SIG-M5 treated with dmso at 0.1 percent for 504 hours (cell line): Measurements from ENCODE around the gene SGK2.
A peak's percentile ranks its signal among the peaks of the same experiment; 100 is the strongest.

Experiments used
- DNase-seq: peaks from one replicate; lab custom pipeline; 2025; ENCODE audit not compliant: unreplicated experiment; lab: John Stamatoyannopoulos, UW

The SGK2 gene

DNA sequence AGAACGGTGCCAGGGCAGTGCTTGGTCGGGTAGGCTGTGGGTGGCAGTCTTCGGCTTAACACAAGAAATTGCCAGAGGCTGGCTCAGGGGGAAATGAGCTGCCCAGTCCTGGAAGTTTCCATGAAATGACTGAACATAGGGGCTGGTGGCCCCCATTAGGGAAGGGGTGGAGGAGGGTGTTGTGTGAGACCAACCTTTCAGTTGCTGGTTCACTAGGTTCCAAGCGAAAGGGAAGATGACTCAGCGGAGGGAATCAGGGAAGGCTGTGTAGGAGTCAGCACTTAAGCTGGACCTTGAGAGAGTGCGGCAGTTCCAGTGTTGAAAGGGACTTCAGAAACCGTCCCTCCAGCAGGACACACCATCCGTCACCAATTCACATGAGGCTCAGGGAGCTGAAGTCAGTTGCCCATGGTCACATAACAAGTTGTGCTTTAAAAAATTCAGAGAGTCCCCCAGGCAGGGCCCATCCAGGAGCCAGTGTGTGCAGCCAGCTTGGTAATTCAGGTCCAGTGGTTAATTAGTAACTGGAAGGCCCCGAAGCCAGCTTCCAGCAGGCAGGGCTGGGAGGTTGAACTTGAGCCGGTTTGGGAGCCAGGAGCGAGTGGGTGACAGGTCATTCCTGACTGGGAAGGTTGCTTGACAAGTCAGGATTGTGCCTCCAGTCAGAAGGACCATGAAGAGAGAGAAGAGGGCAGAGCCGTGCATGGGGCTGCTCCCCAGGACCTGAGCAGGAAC is at the start of gene SGK2:
Gene SGK2, plus strand, starts transcription at position 616 of the 735 bp plus-strand sequence. CDS start 7,469 bp downstream, outside the sequence.
- no peak for DNase-seq

DNA sequence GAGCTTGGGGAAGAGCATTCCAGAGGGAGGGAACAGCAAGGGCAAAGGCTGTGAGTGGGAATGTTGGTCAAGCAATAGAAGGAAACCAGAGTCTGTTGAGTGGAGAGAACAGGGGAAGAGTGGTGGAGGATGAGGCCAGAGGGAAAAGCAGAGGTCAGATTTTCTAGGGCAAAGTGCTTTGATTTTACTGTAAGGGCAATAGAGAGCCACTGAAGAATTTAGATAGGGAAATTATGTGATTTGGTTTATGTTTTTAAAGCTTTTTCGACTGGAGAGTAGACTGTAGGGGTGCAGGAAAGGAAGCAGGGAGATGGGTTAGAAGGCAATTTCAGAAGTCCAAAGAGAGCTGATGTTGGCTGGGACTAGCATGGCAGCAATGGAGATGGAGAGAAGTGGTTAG is 46.9 kb upstream of the SGK2 start:
- no peak for DNase-seq

DNA sequence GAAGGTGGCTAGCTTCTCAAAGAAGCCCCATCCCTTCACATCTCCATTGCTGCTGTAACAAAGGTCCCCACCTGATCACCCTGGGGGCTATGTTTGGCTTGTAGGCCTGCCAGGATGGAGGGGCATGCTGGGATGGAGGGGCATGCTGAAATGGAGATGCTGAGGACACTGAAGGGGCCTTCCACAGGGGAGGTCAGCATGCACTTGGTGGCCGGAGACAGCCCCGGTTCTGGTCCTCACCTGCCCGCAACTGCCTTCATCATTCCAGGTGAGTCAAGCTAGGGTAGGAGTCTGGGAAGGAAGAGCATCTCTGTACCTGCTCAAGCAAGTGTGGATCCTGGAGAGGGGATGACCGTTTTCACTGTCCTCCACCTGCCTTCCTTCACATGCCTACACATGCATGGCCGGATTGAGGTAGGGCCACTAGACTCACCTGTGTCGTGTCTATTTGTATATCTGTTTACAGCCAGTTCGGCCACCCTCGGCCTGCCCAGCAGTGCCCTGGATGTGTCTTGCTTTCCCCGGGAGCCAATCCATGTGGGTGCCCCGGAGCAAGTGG is 45.4 kb upstream of the SGK2 start:
- DNase-seq, result no peak

DNA sequence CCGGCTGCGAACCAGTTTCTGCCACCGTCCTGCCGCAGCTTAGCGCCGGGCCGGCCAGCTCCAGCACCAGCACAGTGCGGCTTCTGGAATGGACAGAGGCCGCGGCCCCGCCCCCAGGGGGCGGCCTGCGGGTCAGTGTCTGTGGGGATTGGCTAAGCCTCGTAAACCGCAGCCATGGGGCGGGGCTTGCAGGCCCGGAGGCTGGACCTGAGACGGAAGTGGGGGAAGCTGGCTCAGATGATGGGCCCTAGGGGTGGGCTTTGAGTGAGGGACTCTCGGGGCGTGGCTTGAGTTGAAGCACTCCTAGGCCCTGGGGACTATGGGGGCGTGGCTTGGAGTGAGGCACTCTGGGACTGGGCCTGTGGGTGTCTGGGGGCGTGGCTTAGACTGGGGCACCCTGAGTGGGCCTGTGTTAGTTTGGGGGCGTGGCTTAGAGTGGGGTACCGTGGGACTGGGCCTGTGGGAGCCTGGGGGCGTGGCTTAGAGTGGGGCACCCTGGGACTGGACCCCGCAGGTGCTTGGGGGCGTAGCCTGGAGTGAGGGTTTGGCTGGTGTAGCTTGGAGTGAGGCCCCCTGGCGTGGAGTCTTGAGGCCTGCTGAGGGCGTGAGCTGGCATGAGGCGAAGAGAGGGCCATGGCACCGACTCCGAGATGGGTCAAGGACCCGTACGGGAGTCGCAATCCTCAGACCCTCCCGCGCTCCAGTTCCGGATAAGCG is 44.7 kb upstream of the SGK2 start:
- DNase-seq, result peak; percentile 95

DNA sequence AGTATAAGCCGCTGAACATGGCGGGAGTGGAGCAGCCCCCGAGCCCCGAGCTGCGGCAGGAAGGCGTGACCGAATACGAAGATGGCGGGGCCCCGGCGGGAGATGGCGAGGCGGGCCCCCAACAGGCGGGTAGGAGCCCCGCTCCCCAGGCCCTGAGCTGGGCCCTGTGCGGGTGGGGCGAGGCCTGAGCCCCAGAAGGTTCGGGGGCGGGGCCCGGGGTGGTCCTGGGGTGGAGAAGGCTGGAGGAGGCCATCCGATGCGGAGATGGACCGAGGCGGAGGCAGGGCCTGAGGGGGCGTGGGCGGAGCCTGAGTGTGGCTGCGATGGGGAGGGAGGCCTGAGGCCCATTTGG is 44.2 kb upstream of the SGK2 start:
- DNase-seq, result no peak

DNA sequence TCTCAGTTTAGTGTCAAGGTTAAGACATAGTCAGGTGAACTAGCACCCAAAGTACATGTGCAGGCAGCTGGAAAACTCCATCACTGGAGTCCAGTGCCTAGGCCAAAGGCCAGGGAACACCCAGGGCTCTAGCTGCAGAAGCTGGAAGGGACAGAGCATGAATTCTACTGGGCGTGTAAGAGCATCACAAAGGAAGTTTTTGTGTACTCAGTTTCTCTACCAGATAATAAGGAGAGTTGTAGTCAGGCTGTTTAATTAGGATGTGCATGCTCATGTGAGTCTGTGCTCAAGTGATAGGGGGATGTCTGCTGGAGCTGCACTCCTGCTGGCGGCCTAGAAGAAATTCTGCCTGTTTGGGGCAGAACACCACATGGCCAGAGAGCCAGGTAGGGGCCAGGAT is 43.2 kb upstream of the SGK2 start:
- DNase-seq, result no peak

DNA sequence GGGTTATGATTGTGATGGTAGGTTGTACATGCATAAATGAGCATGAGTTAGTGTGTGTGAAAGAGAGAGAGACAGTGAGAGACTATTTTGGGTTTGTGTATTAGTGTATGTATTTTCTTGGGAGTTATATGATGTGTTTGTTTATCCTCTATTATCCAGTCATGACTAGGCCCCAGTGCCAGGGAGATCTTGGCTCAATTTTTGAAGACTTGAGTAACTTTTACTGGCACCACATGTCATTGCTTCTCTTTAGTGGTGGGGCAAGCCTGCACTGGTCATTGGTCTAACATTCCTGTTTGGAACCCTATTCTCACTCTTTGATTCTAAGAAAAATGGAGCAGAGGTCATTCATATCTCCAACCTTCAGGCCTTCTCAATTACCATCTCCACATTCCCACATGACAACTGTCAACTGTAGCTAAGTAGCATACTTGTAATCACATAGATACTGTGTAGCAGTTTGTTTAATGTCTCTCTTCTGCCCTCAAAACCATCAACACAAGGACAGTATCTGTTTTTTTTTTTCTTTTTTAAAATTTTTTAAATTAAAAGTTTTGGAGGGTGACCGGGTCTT is 42.5 kb upstream of the SGK2 start:
- no peak for DNase-seq

DNA sequence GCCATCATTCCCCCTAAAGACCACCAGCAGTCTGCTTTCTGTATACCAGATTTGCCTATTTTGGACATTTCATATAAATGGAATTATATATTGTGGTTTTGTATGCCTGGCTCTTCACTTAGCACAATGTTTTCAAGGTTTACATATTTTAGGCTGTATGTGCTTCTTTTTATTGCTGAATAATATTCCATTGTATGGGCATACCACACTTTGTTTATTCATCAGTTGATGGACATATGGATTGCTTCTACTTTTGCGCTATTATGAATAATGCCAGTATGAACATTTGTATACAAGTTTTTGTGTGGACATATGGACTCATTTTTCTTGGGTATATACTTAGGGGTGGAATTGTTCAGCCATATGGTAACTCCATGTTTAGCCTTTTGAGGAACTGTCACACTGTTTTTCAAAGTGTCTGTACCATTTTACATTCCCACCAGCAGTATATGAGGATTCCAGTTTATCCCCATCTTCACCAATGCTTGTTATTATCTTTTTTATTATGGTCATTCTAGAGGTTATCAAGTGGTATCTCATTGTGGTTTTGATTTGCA is 38.7 kb upstream of the SGK2 start:
- no peak for DNase-seq

DNA sequence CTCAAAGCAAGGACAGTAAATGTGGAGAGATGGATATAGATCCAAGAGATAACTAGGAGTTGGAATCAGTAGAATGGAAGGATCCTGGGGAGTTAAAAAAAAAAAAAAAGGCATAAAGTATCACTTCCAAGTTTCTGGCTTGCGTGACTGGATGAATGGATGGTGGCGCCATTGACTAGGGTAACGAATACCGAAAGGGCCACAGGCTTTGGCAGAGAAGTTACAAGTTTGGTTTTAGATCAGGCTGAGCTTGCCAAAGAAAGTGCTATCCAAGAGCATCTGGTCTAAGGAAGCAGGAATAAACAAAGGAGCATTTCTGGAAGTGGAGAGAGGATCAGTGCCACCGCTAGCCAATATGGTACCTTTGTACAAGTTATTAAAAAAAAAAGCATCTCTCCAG is 33.8 kb upstream of the SGK2 start:
- no peak for DNase-seq

DNA sequence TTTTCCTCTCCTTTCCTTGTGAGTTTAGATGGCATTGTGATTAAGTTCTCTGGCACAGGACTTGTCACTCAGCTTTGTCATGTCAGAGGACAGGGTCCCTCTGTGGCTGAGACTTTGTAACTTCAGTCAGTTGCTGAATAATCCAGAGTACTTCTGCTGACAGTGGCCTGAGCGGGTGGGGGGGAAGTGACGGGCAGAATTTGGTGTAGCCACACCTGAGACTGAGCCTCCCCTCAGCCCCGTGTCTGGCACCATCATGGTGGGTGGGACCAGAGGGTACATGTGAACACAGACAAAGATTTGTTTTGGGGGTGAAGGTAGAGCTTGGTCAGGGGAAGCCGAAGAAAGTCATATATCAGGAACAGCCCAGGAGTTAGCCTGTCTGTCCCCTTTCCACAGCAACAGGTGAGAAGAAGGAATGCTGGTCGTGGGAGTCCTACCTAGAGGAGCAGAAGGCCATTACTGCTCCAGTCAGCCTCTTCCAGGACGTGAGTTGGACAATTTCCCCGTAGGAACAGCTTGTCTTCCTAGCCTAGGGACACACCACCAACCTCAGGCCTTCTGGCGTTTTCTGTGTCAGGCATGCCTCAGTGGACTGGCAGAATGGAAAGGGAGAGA is 30.5 kb upstream of the SGK2 start:
- DNase-seq, result no peak

DNA sequence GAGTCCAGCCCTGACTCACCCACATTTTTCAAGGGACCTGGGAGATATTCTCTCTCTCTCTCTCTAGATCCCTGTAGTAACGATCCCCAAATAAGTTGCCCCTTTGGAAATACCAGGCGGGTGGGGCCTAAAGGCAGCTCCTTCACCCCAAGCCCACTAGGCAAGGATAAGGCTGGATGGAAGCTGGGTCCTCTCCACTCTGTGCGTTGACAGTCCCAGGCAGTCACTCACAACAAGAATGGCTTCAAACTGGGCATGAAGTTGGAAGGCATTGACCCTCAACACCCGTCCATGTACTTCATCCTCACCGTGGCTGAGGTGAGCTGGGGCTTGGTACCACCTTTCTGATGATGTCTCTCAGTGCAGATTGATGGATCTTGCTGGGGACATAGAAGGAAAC is 29.8 kb upstream of the SGK2 start:
- no peak for DNase-seq

DNA sequence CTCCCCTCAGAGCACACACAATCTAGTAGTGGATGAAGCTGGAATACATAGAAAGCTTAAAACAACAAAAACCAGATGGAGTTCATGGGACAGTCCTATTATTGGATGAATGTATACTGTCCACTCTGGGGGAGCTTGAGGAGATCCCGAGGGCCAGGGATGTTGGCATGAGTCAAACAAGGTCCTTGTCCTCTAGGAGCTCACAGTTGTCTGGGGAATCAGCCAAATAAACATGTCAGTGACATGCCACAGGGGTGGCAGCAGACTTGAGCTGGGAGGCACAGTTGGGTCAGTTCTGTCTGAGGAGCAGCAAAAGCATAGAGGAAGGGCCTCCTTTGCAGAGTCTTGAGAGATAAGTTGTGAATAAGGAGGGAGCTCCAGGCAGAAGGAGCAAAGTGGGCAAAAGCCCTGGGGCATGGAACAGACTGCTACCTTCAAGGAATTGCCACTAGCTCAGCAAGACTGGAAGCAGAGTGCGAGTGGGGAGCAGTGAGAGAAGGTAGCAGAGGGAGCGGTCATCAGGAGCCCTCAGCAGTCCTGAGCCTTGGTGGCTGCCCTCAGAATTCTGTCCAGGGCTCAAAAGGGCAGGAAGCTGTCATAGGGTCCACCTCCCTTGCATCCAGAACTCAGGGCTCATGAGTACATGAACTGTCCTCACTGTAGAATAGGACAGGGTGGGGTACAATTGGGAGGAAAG is 29.2 kb upstream of the SGK2 start:
- no peak for DNase-seq

DNA sequence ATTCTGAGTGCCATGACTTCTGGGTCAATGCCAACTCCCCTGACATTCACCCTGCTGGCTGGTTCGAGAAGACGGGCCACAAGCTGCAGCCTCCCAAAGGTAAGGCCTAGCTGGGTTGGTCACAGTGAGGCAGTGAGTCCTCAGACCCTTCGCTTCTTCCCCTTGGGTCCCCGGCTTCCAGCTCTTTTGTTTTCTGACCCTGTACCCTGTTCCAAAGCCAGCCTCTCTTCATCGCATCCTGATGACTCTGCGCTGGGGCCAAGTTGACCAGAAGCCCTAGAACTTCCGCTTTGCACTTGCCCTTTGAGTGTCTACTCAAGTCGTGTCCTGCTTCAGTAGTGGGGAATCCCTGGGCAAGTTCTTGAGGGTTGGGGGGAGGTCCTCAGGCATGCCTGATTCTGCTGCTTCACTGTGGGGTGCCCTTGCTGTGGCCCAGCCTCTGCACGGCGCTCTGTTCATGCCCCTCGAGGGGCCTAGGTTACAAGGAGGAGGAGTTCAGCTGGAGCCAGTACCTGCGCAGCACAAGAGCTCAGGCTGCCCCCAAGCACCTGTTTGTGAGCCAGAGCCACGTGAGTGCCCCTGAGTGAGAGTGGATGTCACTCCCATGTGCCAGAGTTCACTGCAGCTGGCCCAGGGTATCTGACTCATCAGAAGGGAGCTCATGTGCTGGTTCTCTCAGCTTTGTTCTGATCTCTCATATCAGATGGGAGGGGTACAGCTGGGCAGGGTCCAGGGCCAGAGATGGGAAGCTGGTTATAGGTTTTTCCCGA is 28.3 kb upstream of the SGK2 start:
- no peak for DNase-seq

DNA sequence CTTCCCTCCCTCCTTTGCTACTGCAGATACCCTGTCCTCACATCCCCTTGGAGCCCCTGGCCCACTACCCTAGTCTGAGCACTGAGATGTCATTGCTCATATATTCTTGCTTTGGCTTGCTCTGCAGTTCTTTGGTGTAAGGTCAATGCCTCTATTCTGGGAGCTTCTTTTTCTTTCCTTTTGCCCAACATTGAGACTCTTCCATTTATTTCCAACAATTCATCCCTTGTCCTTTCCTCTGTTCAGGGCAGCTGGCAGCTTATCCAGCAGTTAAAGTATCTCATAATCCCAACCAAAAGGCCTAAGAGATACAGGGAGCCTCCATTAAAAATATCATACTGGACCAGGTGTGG is 27.8 kb upstream of the SGK2 start:
- no peak for DNase-seq

DNA sequence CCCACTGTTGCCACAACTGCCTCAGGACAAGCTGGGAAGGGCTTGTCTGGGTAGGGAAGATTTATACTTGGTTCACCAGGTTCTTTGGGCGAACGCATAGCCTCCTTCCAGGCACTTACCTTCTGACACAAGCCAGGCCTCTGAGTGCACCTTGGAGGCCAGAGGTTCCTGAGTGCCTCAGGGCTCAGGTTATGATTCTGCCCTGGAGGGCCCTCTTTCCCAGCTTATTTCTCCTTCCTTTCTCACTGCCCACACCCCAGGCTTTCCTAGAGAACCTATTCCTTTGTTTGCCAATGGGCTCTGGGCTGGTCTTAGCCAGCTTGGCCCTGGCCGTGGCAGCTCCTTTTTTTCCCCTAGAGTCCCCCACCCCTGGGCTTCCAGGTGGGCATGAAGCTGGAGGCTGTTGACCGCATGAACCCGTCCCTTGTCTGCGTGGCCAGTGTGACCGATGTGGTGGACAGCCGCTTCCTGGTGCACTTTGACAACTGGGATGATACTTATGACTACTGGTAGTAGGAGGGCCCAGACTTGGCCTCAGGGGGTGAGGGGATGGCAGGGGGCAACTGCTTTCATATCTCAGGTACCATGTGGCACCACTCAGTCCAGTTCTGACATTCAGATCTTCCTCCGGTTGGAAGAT is 26.3 kb upstream of the SGK2 start:
- DNase-seq, result no peak

DNA sequence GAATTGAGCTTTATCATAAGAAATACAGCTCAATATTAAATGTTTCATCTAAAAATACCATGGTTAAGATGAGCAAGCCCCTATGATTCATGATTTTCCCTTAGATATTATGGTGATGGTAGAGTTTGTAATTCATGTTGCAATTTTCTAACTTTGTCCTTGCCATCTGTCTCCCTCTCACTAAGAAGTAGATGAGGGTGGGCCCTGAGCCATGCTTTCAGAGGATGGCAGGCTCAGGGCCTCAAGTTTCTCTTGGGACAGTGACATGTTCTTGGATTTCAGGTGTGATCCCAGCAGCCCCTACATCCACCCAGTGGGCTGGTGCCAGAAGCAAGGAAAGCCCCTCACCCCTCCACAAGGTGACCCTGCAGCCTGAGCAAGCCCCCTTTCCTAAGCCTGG is 25.8 kb upstream of the SGK2 start:
- no peak for DNase-seq

DNA sequence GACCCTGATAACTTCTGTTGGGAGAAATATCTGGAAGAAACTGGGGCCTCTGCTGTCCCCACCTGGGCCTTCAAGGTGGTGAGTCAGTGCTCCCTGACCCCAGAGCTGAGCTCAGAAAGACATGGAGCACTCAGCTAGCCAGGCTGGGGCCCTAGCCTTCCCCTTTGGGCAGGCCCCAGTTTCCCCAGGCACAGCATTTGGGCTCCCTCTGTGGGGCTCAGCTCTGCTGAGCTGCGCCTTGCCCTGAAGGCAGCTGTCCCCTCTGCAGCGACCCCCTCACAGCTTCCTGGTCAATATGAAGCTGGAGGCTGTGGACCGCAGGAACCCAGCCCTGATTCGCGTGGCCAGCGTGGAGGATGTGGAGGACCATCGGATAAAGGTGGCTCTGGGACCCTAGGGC is 24.8 kb upstream of the SGK2 start:
- DNase-seq, result no peak

DNA sequence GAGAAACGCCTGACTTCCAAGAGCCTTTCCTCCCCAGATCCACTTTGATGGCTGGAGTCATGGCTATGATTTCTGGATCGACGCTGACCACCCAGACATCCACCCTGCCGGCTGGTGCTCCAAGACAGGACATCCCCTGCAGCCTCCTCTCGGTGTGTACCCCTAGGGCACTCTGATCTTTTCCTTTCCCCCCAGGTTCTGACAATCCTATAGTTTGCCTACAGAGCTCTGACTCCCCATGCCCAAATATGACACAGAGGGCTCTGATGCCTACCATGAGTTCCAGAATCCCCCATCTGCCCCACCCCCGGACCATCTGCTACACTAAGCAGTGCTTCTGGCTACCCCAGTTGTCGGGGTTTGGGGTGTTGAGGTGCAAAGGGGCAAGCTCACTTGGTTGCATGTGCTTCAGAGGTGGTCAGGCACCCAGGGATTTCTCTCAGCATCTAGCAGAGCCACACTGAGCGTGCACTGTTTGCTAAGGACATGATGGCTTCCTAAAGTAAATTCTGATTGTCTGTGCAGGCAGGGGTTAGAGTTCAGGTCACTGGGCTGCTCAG is 24.0 kb upstream of the SGK2 start:
- no peak for DNase-seq

DNA sequence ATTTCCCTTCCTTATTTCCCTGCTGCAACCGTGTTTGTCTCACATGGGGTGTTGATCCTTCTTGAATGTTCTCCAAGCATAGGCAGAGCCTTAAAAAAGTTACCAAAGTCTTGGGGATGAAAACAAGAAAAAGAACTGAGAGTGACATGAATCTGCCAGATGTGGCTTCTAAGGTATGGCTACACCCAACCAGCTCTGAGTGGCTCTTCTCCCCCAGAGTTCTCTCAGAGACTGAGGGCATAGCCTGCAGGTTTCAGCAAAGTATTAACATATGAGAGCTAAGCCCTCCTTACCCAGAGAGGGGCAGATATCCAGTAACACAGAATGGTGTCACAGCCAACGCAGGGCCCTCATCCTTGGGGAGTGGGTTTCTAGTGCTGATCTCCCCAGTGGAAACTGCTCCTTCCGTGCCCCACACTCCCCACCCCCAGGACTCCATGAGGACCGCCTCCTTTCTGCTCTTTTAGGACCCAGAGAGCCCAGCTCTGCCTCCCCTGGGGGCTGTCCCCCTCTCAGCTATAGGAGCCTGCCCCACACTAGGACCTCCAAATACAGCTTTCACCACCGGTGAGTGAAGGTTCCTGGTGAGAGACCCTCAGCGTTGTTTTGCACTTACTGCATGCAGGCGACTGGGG is 23.3 kb upstream of the SGK2 start:
- DNase-seq, result no peak
